Suprapubic skin (tissue), 4 donors: ENCODE results near the gene FBXO21. TPM values are rescaled to one million over a fixed set of nuclear protein-coding genes. Genes with fewer than 3 reads are reported as not detected.
"Not testable (repeated sequence)": the region's sequence is repeated elsewhere in the genome, so short reads cannot be mapped to it uniquely, and the experiment has no call there.

Source experiments
- DNase-seq, 2 donors: peaks; one replicate each; pipeline ENCODE4 v3.0.0-alpha.2; 2019; ENCODE audit warnings: low spot score in 2 of 2
- H3K27ac ChIP-seq: fragments of 200-600 bp; sonication (generic); one replicate; pipeline ENCODE4 v1.5.1; 2019
- H3K27me3 ChIP-seq: fragments of 200-600 bp; sonication (generic); one replicate; pipeline ENCODE4 v1.5.1; 2019
- H3K36me3 ChIP-seq: fragments of 200-600 bp; sonication (generic); one replicate; pipeline ENCODE4 v1.5.1; 2019
- H3K4me1 ChIP-seq: fragments of 200-600 bp; sonication (generic); one replicate; pipeline ENCODE4 v1.5.1; 2019
- H3K4me3 ChIP-seq: fragments of 200-600 bp; sonication (generic); one replicate; pipeline ENCODE4 v1.5.1; 2019; ENCODE audit warnings: mild to moderate bottlenecking
- H3K9me3 ChIP-seq: fragments of 200-600 bp; sonication (generic); one replicate; pipeline ENCODE4 v1.5.1; 2019
- EP300 ChIP-seq: sonication (generic); formaldehyde crosslinking; IDR thresholded peaks from one replicate; pipeline ENCODE4 v1.6.1; 2017; ENCODE audit warnings: antibody characterized with exemption
- POLR2A ChIP-seq, 2 donors: fragments of 450-650 bp; IDR thresholded peaks; one replicate each; pipeline ENCODE4 v1.6.1; 2017; ENCODE audit warnings: antibody characterized with exemption in 2 of 2, mild to moderate bottlenecking in 2 of 2, moderate library complexity in 2 of 2
- POLR2AphosphoS5 ChIP-seq, 3 donors: sonication (generic); formaldehyde crosslinking; IDR thresholded peaks; one replicate each; pipeline ENCODE4 v1.6.1; 2017; ENCODE audit warnings: antibody characterized with exemption in 3 of 3
- WGBS: methylation state at CpG from one replicate; pipeline ENCODE4 v1.1.5; 2018; 5-methylcytosine and 5-hydroxymethylcytosine counted together
- total RNA-seq, 4 donors: library from RNA; depleted of rRNA; stranded (reverse); fragments of >200 nt; gene quantifications; one replicate each; pipeline ENCODE4 v1.1.0, GENCODE V29; 2016
- TF ChIP-seq, protein P1 (sequence below), 2 donors: fragments of 200-600 bp in 1 of 2; fragments of 450-650 bp in 1 of 2; sonication (generic) in 1 of 2; IDR thresholded peaks; one replicate each; pipeline ENCODE4 v1.5.1; 2016 to 2019; ENCODE audit warnings: antibody characterized with exemption in 2 of 2, mild to moderate bottlenecking in 1 of 2, moderate library complexity in 1 of 2

The FBXO21 gene
- total RNA-seq, 4 donors from 2014 or later: 76.1 to 109 (median 80.1) TPM

DNA sequence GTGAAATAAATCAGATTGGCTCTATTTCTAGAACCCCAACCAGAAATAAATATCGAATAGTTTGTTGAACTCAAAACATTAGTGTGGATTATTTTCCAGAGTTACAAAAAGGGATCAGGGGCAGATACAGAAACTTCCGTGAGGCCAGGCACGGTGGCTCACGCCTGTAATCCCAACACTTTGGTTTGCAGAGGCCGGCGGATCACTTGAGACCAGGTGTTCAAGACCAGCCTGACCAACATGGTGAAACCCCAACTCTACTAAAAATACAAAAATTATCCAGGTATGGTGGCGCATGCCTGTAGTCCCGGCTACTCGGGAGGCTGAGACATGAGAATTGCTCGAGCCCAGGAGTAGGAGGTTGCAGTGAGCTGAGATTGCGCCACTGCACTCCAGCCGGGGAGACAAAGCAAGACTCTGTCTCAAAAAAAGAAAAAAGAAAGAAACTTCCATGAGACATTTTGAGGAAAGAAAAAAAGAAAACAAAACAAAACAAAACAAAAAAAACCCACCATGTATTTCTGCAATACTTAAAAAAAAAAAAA, 2.1 kb downstream of the FBXO21 start:
- no peak overlapping the region for H3K4me3 ChIP-seq
- peaks cover 28% of the 10 kb centered on the region for H3K36me3 ChIP-seq
- TF ChIP-seq EP300: no peak
- TF ChIP-seq, protein P1, sequence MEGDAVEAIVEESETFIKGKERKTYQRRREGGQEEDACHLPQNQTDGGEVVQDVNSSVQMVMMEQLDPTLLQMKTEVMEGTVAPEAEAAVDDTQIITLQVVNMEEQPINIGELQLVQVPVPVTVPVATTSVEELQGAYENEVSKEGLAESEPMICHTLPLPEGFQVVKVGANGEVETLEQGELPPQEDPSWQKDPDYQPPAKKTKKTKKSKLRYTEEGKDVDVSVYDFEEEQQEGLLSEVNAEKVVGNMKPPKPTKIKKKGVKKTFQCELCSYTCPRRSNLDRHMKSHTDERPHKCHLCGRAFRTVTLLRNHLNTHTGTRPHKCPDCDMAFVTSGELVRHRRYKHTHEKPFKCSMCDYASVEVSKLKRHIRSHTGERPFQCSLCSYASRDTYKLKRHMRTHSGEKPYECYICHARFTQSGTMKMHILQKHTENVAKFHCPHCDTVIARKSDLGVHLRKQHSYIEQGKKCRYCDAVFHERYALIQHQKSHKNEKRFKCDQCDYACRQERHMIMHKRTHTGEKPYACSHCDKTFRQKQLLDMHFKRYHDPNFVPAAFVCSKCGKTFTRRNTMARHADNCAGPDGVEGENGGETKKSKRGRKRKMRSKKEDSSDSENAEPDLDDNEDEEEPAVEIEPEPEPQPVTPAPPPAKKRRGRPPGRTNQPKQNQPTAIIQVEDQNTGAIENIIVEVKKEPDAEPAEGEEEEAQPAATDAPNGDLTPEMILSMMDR (IDR thresholded peaks at IDR 0.05): no peak
- no peak for TF ChIP-seq POLR2A (IDR thresholded peaks at IDR 0.05)
- TF ChIP-seq POLR2AphosphoS5 (IDR thresholded peaks at IDR 0.05): no peak
- no peak overlapping the region for H3K27ac ChIP-seq
- no peaks in the 10 kb centered on the region for H3K27me3 ChIP-seq
- H3K9me3 ChIP-seq: no peaks in the 10 kb centered on the region
- peaks cover 23% of the 10 kb centered on the region for H3K4me1 ChIP-seq
- DNase-seq: peak in 1 of 2 donors; percentile 72
- WGBS: 95% methylated on average over 12 of the region's 12 CpGs

DNA sequence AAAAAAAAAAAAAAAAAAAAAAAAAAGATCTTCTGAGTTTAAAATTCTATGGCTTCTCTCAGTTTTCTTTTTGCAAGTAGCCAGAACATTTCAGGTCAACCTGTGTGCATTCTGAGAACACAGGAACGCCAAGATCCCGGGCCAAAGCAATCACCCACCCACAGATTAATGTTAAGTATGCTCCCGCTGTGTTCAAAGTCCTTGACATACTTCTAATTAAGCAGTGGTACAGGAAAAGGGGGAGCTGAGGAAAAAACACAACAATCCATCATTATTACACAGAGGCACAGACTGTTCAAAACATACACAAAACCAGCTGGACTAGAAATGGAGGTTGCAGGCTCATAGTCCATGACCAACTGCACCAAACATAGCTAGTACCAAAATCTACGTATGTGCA, 2.8 kb downstream of the FBXO21 start:
- H3K27me3 ChIP-seq: no peaks in the 10 kb centered on the region
- H3K4me3 ChIP-seq: no peak overlapping the region
- H3K36me3 ChIP-seq: peaks cover 34% of the 10 kb centered on the region
- TF ChIP-seq EP300 (no peak), POLR2A (IDR thresholded peaks at IDR 0.05) (no peak), POLR2AphosphoS5 (IDR thresholded peaks at IDR 0.05) (no peak)
- TF ChIP-seq, protein P1 (IDR thresholded peaks at IDR 0.05): no peak
- no peaks in the 10 kb centered on the region for H3K9me3 ChIP-seq
- H3K4me1 ChIP-seq: peaks cover 23% of the 10 kb centered on the region
- no peak overlapping the region for H3K27ac ChIP-seq
- WGBS: 80% methylated on average over 4 of the region's 4 CpGs
- DNase-seq: peak in 1 of 2 donors; percentile 32

GRCh38 chr12:117182866-117183265, 7.4 kb downstream of the FBXO21 start:
- Histone ChIP-seq H3K9me3 (no peaks in the 10 kb centered on the region), H3K27me3 (no peaks in the 10 kb centered on the region), H3K27ac (no peak overlapping the region), H3K4me3 (no peak overlapping the region), H3K4me1 (no peaks in the 10 kb centered on the region), H3K36me3 (peaks cover 64% of the 10 kb centered on the region)
- no peak for TF ChIP-seq POLR2A (IDR thresholded peaks at IDR 0.05)
- no peak for TF ChIP-seq EP300
- TF ChIP-seq, protein P1 (IDR thresholded peaks at IDR 0.05): no peak
- no peak for TF ChIP-seq POLR2AphosphoS5 (IDR thresholded peaks at IDR 0.05)
- DNase-seq: peak in 1 of 2 donors; percentile 13
- 97% methylated on average over 3 of the region's 3 CpGs for WGBS

- not testable (repeated sequence) for H3K27me3 ChIP-seq, H3K4me3 ChIP-seq, H3K4me1 ChIP-seq, H3K9me3 ChIP-seq, H3K27ac ChIP-seq
- peak in 1 of 2 donors; percentile 9 for DNase-seq
- WGBS: 94% methylated on average over 8 of the region's 8 CpGs
- H3K36me3 ChIP-seq: peaks cover 75% of the 10 kb centered on the region
Observed at GRCh38 chr12:117181468-117181843, 8.8 kb downstream of the FBXO21 start.

DNA sequence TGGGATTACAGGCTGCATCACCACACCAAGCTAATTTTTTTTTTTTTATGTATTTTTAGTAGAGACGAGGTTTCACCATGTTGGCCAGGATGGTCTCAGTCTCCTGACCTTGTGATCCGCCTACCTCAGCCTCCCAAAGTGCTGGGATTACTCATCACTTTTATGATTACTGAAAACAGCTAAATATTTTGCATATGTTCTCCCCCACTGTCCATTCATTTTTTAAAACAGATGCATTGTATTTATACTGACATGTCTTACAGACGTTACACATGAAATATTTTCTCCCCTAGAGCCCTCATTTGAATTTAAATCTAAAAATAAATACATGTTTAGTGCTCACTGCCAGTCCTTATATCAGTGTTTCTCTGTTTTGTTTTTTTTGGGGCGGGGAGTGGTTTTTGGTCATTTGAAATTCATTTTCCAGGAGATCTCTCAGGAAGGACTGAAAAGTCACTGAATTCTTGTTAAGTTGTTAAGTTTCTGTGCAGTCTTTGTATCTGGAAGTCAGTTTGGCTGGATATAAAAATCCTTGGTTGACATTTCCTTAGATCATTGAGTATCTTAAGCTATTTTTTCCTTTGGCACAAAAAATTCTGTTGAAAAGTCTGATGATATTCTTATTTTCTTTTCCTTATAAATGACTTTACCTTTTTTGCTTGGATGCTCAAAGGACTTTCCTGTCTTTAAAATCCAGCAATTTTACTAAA, 9.4 kb downstream of the FBXO21 start:
- Histone ChIP-seq H3K36me3 (peaks cover 75% of the 10 kb centered on the region), H3K27ac (no peak overlapping the region), H3K27me3 (no peaks in the 10 kb centered on the region), H3K4me1 (no peaks in the 10 kb centered on the region), H3K9me3 (no peaks in the 10 kb centered on the region), H3K4me3 (no peak overlapping the region)
- DNase-seq: no peak
- no peak for TF ChIP-seq POLR2A (IDR thresholded peaks at IDR 0.05)
- TF ChIP-seq, protein P1 (IDR thresholded peaks at IDR 0.05): no peak
- 79% methylated on average over 4 of the region's 4 CpGs for WGBS
